Measurements from ENCODE around the gene F2RL2.

DNA sequence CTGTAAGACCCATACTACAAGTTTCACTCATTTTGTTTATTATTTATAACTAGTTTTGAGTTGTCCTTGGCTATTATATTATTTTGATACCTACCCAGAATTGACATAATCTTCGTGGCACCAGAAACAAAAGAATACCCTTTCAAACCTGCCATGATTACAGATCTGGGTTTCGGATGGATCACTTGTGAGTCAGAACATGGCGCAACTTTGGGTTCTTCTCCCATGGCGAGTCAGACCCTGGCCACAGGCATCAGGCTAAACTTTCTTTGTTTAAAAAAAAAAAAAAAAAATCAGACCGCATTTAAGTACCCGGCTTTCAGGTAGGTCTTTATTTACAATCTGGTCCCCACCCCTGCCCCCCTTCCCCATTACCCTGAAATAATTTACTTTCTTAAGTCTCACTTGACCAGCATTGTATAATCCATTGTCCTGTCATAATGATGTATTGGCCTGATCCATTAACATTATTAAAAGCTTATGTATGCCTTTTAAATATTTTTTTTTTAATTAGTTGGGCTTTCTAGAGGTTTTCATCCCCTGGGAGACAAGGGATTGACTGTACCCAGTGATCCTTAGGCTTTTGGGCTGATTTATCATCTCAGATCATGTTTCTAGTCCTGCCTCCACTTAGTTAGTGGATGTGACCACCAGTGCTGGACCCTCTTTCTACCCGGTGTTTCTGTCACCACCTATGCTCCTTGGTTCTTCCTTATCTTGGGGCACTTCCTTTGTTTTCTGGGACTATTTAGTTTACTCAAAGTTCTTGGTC lies 43.9 kb downstream of the F2RL2 start:
- no peak for TF ChIP-seq EZH2phosphoT487 (IDR thresholded peaks at IDR 0.05; ENCODE audit: borderline replicate concordance, low read length)
- TF ChIP-seq, protein P1, sequence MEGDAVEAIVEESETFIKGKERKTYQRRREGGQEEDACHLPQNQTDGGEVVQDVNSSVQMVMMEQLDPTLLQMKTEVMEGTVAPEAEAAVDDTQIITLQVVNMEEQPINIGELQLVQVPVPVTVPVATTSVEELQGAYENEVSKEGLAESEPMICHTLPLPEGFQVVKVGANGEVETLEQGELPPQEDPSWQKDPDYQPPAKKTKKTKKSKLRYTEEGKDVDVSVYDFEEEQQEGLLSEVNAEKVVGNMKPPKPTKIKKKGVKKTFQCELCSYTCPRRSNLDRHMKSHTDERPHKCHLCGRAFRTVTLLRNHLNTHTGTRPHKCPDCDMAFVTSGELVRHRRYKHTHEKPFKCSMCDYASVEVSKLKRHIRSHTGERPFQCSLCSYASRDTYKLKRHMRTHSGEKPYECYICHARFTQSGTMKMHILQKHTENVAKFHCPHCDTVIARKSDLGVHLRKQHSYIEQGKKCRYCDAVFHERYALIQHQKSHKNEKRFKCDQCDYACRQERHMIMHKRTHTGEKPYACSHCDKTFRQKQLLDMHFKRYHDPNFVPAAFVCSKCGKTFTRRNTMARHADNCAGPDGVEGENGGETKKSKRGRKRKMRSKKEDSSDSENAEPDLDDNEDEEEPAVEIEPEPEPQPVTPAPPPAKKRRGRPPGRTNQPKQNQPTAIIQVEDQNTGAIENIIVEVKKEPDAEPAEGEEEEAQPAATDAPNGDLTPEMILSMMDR (IDR thresholded peaks at IDR 0.05; ENCODE audit: low read depth, low read length, poor library complexity, severe bottlenecking): no peak
